Measurements from ENCODE around the gene SCYGR5. TPM values are rescaled to one million over a fixed set of nuclear protein-coding genes. Genes with fewer than 3 reads are reported as not detected.
"Not testable (repeated sequence)": the region's sequence is repeated elsewhere in the genome, so short reads cannot be mapped to it uniquely, and the experiment has no call there.

Gene SCYGR5
- total RNA-seq, 1 experiment from 2014 or later: not detected

- POLR2A ChIA-PET: no interaction called here
- DNase-seq (ENCODE audit: low read depth, low spot score): no peak
Observed at GRCh38 chr2:227671170-227671905, 4.7 kb downstream of the SCYGR5 start.

GRCh38 chr2:227673620-227674019, 7.0 kb downstream of the SCYGR5 start:
- H3K27ac ChIP-seq (ENCODE audit: low read depth, low read length); H3K4me2 ChIP-seq (ENCODE audit: low read length); ATAC-seq; H4K20me1 ChIP-seq (ENCODE audit: insufficient read depth); POLR2A ChIA-PET; H3K27me3 ChIP-seq (ENCODE audit: insufficient read depth, low read length); H2AFZ ChIP-seq (ENCODE audit: low read depth, low read length, poor library complexity, severe bottlenecking); RAD21 ChIA-PET (ENCODE audit: low non-redundant PET in 1 of 2, low total read pairs in 2 of 2, uncharacterized antibody in 2 of 2, unreplicated experiment in 2 of 2); H3K4me1 ChIP-seq (ENCODE audit: control insufficient read depth in 1 of 2, insufficient read depth in 2 of 2, low read length in 2 of 2); CTCF ChIA-PET; DNase-seq (ENCODE audit: low read depth, low spot score); H3K9ac ChIP-seq (ENCODE audit: low read length); H3K9me3 ChIP-seq (ENCODE audit: control insufficient read depth in 1 of 2, insufficient read depth in 1 of 2, low read depth in 1 of 2, low read length in 2 of 2); H3K36me3 ChIP-seq (ENCODE audit: control insufficient read depth in 1 of 2, insufficient read depth in 2 of 2, low read length in 2 of 2); H3K9me2 ChIP-seq (ENCODE audit: insufficient read depth); H3K4me3 ChIP-seq (replicated peaks in 1 of 2; ENCODE audit: low read depth in 1 of 2, low read length in 2 of 2); BruUV-seq (replicated peaks); H3K79me2 ChIP-seq (ENCODE audit: insufficient read depth, low read length); intact Hi-C loops (cut with micrococcal nuclease): not testable (repeated sequence)

More at GRCh38 chr2:227671170-227671905, 4.7 kb downstream of the SCYGR5 start:
- intact Hi-C loops (cut with micrococcal nuclease): no loop called here
- Histone ChIP-seq H3K27me3 (ENCODE audit: insufficient read depth, low read length) (no peaks in the 10 kb centered on the region), H3K4me3 (replicated peaks in 1 of 2; ENCODE audit: low read depth in 1 of 2, low read length in 2 of 2) (no peak overlapping the region), H3K9ac (ENCODE audit: low read length) (no peak overlapping the region), H3K4me2 (ENCODE audit: low read length) (no peak overlapping the region), H2AFZ (ENCODE audit: low read depth, low read length, poor library complexity, severe bottlenecking) (no peak overlapping the region), H3K4me1 (ENCODE audit: control insufficient read depth in 1 of 2, insufficient read depth in 2 of 2, low read length in 2 of 2) (no peaks in the 10 kb centered on the region), H3K9me3 (ENCODE audit: control insufficient read depth in 1 of 2, insufficient read depth in 1 of 2, low read depth in 1 of 2, low read length in 2 of 2) (no peaks in the 10 kb centered on the region), H3K36me3 (ENCODE audit: control insufficient read depth in 1 of 2, insufficient read depth in 2 of 2, low read length in 2 of 2) (no peaks in the 10 kb centered on the region), H3K9me2 (ENCODE audit: insufficient read depth) (no peaks in the 10 kb centered on the region), H4K20me1 (ENCODE audit: insufficient read depth) (no peaks in the 10 kb centered on the region), H3K27ac (ENCODE audit: low read depth, low read length) (no peak overlapping the region), H3K79me2 (ENCODE audit: insufficient read depth, low read length) (no peaks in the 10 kb centered on the region)
- TF ChIP-seq ZBTB33 (IDR thresholded peaks at IDR 0.05; ENCODE audit: extremely low read depth, insufficient replicate concordance, low read length) (no peak), JUND (IDR thresholded peaks at IDR 0.05) (no peak)
- BruUV-seq (replicated peaks): no TSS peak
- ChIA-PET CTCF (interaction anchor here (1.1 kb wide), 1 partner anchor 13 kb away, joined by 7 read pairs; no protein-coding TSS in a partner anchor), RAD21 (ENCODE audit: low non-redundant PET in 1 of 2, low total read pairs in 2 of 2, uncharacterized antibody in 2 of 2, unreplicated experiment in 2 of 2) (no interaction called here)
- ATAC-seq: no peak

Data from HCT116 (cell line).